ENCODE data around the gene RWDD1.

Gene RWDD1

DNA sequence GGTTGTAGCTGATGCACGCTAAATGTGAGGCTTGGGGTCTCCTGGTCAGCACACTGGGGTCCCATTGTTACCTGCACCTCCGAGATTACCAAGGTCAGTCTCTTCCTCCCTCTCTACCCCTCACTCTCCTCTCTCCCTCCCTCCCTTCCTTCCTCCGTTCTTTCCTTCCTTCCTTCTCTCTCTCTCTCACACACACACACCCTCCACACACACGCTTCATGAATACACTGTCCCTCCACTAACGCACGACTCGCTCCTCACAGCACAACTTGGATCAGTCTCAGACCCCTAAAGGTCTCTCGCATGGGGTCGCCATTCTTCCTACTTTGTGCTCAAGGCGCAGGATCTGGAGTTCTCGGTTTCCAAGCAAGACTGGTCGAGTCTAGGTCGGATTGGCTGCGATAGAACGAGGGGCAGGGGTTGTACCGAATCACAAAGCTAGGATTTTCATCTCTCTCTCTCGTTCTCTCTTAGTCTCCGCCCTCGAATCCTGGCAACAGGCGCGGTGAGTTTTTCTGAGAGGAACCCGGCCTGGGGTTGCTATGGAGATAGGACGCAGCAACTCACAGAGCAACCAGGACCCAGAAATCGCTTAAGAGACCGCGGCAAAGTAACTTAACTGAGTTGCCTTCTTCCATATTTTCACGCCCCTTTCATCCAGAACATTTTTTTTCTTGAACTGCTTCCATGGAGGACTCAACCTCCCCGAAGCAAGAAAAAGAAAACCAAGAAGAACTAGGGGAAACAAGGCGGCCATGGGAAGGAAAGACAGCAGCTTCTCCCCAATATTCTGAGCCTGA is 44.8 kb downstream of the RWDD1 start, which contains the start of gene RSPH4A:
Gene RSPH4A (plus strand): TSS at position 543 of the 800 bp plus-strand sequence. CDS start 145 bp downstream, at position 688.
- no peak for DNase-seq

- no peak for DNase-seq
These were observed 45.4 kb downstream of the RWDD1 start for GRCh38 chr6:116616737-116617053.

- DNase-seq = no peak
These were observed 52.9 kb downstream of the RWDD1 start for GRCh38 chr6:116624036-116624805.

DNA sequence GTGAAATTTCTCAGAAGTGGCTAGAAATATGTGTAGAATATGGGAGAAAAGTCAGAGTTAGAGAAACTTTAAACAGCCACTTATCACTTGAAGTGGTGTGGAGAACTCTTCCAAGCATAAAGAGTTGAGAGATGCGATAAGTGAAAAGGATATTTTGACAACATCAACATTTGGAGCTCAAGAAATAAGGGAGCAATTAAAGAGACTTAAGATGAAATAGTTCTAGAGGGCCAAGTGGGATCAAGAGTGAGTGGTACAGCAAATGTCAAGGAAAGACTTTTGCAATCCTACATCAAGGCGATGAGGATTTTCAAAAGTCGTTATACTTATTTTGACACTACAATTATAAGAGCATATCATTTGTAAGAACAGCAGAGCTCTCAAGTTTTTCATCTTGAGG is 54.6 kb downstream of the RWDD1 start:
- DNase-seq = no peak

DNA sequence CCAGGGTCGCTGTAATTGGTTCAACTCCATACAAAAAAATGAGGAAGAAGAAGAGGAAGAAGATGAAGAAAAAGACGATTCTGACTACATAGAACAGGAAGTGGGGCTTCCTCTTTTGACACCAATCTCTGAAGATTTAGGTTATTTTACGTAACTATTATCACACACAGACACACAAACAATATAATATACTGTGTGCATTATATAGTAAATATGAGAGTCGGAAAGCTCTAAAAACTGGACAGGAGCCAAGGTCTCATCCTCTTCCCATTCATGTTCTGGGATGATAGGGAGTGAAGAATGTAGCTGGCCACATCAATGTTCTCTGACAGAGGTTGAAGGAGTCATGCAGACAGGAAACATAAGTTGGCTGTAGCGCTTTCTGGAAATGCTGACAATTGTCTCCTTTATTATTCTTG is 58.3 kb downstream of the RWDD1 start:
- no peak for DNase-seq

GRCh38 chr6:116631379-116631990 is 60.2 kb downstream of the RWDD1 start:
- no peak for DNase-seq

- no peak for DNase-seq
These were observed 62.4 kb downstream of the RWDD1 start for GRCh38 chr6:116633685-116634084.

Data from activated gamma-delta T cell (primary cell).